Left ventricle myocardium inferior (tissue), 1 donor: ENCODE results near the gene STK32B. TPM values are rescaled to one million over a fixed set of nuclear protein-coding genes. Genes with fewer than 3 reads are reported as not detected.
"Not testable (repeated sequence)": the region's sequence is repeated elsewhere in the genome, so short reads cannot be mapped to it uniquely, and the experiment has no call there.

Experiments
- DNase-seq: peaks from one replicate; pipeline ENCODE4 v3.0.0-alpha.2; 2020
- H3K27ac ChIP-seq: fragments of 200-600 bp; replicated peaks from 2 replicates; pipeline ENCODE4 v1.8.0; 2021
- H3K27me3 ChIP-seq: fragments of 200-600 bp; 2 replicates; pipeline ENCODE4 v1.8.0; 2021; ENCODE audit warnings: low read depth
- H3K36me3 ChIP-seq: fragments of 200-600 bp; 2 replicates; pipeline ENCODE4 v1.8.0; 2021
- H3K4me1 ChIP-seq: fragments of 200-600 bp; 2 replicates; pipeline ENCODE4 v1.8.0; 2021
- H3K4me3 ChIP-seq: fragments of 200-600 bp; 2 replicates; pipeline ENCODE4 v1.8.0; 2021; ENCODE audit warnings: mild to moderate bottlenecking, moderate library complexity
- H3K9me3 ChIP-seq: fragments of 200-600 bp; replicated peaks from 2 replicates; pipeline ENCODE4 v1.8.0; 2021
- intact Hi-C: fragments of 100-400 bp; cut with micrococcal nuclease; formaldehyde crosslinking; loops from one replicate; pipeline ENCODE4 v1.11.0; 2022
- total RNA-seq: library from RNA; stranded (reverse); fragmentation: NEBNext Ultra II Directional; extraction: Animal tissue kit (Norgen Biotek cat#: 25700); gene quantifications from one replicate; pipeline ENCODE4 v1.2.1, GENCODE V29; 2021
- TF ChIP-seq, protein P1 (sequence below): fragments of 200-600 bp; IDR thresholded peaks from 2 replicates; pipeline ENCODE4 v1.8.0; 2021; ENCODE audit warnings: antibody characterized with exemption, mild to moderate bottlenecking, borderline replicate concordance
- donor health status: DM: no; HTN: yes; CAD: no; lungs with severe emphysema.

STK32B gene
- total RNA-seq, 1 donor from 2014 or later = 0.55 TPM

DNA sequence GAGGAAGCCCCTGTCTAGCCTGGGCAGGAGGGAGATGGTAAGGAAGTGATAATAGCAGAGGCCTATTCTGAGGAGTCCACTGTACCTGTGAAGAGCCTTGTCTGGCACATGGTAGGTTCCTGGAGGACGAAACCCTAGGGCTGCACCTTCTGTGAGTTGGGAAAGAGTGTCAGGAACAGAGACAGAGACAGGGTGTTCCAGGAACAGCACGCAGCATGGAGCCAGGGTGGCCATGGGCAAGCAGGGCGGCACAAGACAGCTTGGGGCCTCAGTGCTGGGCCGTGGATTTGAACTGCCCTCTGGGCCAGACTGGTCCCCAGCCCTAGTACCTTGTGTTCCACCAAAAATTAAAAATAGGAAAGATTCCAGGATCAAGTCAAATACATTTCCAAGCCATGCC lies 384.5 kb downstream of the STK32B start:
- no peak overlapping the region for H3K27ac ChIP-seq
- TF ChIP-seq, protein P1, sequence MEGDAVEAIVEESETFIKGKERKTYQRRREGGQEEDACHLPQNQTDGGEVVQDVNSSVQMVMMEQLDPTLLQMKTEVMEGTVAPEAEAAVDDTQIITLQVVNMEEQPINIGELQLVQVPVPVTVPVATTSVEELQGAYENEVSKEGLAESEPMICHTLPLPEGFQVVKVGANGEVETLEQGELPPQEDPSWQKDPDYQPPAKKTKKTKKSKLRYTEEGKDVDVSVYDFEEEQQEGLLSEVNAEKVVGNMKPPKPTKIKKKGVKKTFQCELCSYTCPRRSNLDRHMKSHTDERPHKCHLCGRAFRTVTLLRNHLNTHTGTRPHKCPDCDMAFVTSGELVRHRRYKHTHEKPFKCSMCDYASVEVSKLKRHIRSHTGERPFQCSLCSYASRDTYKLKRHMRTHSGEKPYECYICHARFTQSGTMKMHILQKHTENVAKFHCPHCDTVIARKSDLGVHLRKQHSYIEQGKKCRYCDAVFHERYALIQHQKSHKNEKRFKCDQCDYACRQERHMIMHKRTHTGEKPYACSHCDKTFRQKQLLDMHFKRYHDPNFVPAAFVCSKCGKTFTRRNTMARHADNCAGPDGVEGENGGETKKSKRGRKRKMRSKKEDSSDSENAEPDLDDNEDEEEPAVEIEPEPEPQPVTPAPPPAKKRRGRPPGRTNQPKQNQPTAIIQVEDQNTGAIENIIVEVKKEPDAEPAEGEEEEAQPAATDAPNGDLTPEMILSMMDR = no peak
- intact Hi-C loops = no loop called here
- peaks cover 4% of the 10 kb centered on the region for H3K27me3 ChIP-seq
- H3K9me3 ChIP-seq = peaks cover 8% of the 10 kb centered on the region
- no peaks in the 10 kb centered on the region for H3K4me1 ChIP-seq
- no peaks in the 10 kb centered on the region for H3K36me3 ChIP-seq
- DNase-seq = no peak
- H3K4me3 ChIP-seq = no peak overlapping the region

DNA sequence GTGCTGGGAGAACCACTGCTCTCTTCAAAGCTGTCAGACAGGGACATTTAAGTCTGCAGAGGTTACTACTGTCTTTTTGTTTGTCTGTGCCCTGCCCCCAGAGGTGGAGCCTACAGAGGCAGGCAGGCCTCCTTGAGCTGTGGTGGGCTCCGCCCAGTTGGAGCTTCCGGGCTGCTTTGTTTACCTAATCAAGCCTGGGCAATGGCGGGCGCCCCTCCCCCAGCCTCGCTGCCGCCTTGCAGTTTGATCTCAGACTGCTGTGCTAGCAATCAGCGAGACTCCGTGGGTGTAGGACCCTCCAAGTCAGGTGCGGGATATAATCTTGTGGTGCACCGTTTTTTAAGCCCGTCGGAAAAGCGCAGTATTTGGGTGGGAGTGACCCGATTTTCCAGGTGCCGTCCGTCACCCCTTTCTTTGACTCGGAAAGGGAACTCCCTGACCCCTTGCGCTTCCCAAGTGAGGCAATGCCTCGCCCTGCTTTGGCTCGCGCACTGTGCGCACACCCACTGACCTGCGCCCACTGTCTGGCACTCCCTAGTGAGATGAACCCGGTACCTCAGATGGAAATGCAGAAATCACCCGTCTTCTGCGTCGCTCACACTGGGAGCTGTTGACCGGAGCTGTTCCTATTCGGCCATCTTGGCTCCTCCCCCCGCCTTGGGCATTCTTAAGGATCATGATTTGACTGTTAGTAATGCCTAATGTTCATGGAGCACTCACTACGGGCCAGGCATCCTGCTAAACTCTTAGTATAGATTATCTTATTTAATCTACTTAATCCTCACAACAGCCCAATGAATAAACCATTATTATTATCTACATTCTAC lies 392.9 kb downstream of the STK32B start:
- DNase-seq, H3K4me1 ChIP-seq, intact Hi-C loops, H3K36me3 ChIP-seq, H3K4me3 ChIP-seq, H3K27ac ChIP-seq, H3K9me3 ChIP-seq: not testable (repeated sequence)
- peaks cover 18% of the 10 kb centered on the region for H3K27me3 ChIP-seq

DNA sequence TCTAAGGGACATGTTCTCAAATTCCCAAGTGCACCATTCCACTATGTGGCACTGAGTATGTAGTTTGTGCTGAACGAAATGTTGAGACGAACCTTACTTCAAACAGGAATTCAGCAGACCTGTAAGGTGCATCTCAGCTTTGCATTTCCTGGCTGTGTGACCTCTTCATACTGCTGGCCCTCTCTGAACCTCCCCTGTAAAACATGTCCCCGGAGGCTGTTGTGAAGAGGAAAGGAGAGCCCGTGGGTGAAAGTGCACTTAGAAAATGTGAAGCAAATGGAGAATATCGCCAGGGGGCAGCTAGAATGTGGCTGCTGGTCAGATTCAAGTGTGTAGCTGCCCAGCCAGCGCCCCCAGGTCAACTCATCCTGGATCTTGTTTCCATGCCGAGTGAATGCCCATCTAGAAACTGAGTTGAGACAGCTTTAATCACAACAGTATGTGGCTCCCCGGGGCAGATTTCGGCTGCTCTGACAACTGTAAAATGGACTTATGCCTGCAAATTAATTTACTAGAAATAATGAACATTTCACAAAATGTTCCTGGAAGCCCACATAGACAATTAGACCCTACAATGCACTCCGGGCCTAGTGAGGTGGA lies 393.7 kb downstream of the STK32B start:
- TF ChIP-seq, protein P1 = no peak
- no peak overlapping the region for H3K4me3 ChIP-seq
- no peak overlapping the region for H3K27ac ChIP-seq
- H3K36me3 ChIP-seq = no peaks in the 10 kb centered on the region
- no peak for DNase-seq
- H3K9me3 ChIP-seq = no peaks in the 10 kb centered on the region
- intact Hi-C loops = no loop called here
- H3K4me1 ChIP-seq = no peaks in the 10 kb centered on the region
- peaks cover 18% of the 10 kb centered on the region for H3K27me3 ChIP-seq

DNA sequence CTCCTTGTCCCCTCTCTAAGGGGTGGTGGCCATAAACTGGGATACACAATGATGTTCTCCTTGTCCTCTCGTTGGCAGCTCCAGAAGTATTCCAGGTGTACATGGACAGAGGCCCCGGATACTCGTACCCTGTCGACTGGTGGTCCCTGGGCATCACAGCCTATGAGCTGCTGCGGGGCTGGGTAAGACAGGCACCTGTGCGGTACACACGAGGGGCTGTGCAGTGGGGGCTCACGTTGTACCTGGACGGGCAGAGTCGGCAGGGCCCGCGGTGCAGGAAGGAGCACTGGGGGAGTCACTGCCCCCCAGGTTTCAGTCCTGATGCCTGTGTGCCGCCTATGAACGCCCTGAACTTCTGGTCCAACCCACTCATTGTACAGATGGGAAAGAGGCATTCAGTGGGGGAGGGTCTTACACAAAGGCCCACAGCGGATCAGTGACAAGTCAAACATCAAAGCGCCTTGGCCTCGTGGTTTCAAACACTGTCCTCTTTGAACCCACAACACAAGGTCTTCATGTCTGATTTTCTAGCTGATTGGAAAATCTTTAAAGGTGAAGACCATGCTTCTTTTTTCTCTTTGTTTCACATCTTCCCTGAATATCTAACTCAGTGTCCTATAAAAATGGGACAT lies 395.4 kb downstream of the STK32B start:
- intact Hi-C loops = no loop called here
- TF ChIP-seq, protein P1 = no peak
- Histone ChIP-seq H3K4me3 (no peak overlapping the region), H3K4me1 (no peaks in the 10 kb centered on the region), H3K36me3 (no peaks in the 10 kb centered on the region), H3K9me3 (no peaks in the 10 kb centered on the region), H3K27me3 (peaks cover 25% of the 10 kb centered on the region), H3K27ac (no peak overlapping the region)
- no peak for DNase-seq

DNA sequence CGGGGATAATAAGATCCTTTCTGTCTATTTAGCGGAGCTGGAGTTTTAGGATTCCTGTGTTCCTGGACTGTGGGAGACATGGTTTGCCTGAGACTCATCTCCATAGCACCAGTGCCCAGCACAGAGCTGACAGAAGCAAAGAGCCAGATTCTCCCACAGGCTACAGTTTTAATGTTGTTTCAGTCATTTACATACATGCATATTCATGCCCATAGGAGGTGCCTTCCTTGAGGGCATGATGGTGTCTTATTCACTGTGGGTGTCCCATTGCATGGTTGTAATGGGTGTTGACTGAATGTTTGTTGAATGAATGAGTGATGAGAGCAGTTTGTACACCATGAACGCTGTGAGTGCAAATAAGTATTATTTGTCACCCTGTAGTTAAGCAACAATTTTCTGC lies 396.5 kb downstream of the STK32B start:
- TF ChIP-seq, protein P1 = no peak
- intact Hi-C loops = no loop called here
- H3K27ac ChIP-seq = no peak overlapping the region
- H3K27me3 ChIP-seq = peaks cover 25% of the 10 kb centered on the region
- no peaks in the 10 kb centered on the region for H3K9me3 ChIP-seq
- no peak overlapping the region for H3K4me3 ChIP-seq
- no peaks in the 10 kb centered on the region for H3K36me3 ChIP-seq
- H3K4me1 ChIP-seq = no peaks in the 10 kb centered on the region
- no peak for DNase-seq

DNA sequence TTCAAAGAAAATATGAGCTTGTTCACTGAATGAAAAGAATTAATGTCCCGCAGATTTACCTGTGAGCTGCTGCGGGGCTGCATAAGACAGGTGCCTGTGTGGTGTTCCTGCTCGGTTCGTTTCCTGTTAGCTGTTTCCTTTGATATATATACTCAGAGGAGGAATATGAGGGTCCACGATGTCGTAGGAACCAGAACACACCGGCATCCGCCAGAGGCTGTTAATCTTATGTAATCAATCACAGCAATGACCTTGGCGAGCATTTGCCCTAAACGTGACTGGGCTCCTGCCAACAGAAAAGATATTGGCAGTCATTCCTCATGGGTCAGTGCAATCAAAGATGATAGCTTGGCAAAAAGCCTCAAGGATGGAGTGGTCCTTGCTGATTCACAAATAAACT lies 396.9 kb downstream of the STK32B start:
- no peak overlapping the region for H3K27ac ChIP-seq
- no peaks in the 10 kb centered on the region for H3K4me1 ChIP-seq
- DNase-seq = no peak
- no peaks in the 10 kb centered on the region for H3K36me3 ChIP-seq
- no peaks in the 10 kb centered on the region for H3K9me3 ChIP-seq
- intact Hi-C loops = no loop called here
- TF ChIP-seq, protein P1 = no peak
- peaks cover 25% of the 10 kb centered on the region for H3K27me3 ChIP-seq
- no peak overlapping the region for H3K4me3 ChIP-seq
